Embryonic facial prominence (tissue), 1 donor: ENCODE measurements around the gene BBS7.

Experiments used
- DNase-seq: peaks from one replicate; pipeline ENCODE4 v3.0.0-alpha.2; 2016; ENCODE audit errors: extremely low spot score

The BBS7 gene

DNA sequence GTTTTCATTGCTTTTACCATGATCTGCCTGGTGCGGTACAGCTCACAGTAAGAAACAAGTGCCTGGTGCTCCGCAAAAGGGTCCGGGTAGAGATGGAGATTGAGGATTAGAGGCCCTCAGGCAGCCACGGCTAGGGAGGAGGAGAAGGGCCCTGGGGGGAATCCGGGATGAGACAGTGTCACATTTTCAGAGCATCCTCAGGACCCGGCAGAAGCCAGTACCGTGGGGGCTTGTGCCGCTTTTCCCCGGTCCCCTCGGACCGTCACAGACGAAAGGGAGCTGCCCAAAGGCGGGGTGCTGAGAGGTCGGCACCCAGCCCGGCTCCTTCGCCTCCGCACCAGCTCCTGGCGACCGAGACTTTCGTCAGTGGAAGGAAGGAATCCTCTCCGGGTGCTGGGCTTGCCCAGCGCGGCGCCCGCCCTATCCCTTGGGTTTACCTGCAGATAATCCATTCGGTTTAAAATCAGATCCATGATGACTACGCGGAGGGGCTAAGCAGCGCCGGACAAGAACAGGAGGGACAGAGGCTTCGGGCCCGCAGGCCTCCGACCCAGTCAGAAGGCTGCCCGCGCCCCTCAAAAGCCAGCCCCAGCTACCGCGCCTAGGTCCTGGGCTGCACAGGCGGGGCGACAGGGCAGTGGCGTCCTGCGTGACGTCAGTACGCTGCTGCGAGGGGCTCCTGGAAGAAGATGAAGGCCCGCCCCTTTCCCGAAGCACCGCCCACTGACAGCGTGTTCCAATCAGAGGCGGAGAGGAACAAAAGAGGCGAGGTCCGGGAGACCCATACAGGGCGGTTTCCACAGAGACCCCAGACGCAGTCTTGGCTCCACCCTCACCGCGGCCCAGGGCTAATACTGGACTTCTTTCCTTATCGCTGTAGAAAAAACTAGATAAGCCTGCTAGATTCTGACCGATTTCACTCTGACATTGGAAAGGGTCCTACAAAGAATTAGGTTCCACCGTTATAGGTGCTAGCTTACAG is at the start of gene BBS7:
BBS7 (minus strand) TSS at position 634 of the 982 bp plus-strand sequence; CDS start at position 473, 161 bp downstream.
- peak; percentile 93 for DNase-seq

DNA sequence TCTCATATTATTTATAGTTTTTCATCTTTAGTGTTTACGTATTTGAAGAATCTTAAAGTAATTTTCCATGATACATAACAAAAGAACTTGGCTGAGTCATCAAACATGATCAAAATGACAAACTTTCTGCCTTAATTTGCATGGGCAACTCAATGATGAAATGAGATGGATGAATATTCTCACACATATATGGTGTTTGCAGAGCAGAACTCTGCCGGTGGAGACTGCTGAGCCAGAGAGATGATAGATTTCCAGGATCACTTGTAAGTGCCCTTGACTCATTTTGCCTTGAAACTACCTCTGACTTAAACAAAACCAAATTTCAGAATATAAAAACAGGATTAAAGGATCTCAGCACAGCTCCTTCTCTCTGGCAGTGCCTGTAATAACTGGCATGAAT is 43.4 kb upstream of the BBS7 start:
- DNase-seq, result no peak

DNA sequence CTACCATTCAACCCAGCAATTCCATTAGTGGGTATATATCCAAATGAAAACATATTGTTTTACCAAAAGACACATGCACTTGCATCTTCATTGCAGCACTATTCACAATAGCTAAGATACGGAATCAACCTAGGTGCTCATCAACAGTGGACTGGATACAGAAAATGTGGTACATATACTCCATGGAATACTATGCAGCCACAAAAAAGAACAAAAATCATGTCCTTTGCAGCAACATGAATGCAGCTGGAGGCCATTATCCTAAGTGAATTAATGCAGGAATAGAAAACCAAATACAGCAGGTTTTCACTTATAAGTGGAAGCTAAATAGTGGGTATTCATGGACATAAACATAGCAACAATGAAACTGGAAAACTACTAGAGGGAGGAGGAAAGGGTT is 38.1 kb upstream of the BBS7 start:
- no peak for DNase-seq

DNA sequence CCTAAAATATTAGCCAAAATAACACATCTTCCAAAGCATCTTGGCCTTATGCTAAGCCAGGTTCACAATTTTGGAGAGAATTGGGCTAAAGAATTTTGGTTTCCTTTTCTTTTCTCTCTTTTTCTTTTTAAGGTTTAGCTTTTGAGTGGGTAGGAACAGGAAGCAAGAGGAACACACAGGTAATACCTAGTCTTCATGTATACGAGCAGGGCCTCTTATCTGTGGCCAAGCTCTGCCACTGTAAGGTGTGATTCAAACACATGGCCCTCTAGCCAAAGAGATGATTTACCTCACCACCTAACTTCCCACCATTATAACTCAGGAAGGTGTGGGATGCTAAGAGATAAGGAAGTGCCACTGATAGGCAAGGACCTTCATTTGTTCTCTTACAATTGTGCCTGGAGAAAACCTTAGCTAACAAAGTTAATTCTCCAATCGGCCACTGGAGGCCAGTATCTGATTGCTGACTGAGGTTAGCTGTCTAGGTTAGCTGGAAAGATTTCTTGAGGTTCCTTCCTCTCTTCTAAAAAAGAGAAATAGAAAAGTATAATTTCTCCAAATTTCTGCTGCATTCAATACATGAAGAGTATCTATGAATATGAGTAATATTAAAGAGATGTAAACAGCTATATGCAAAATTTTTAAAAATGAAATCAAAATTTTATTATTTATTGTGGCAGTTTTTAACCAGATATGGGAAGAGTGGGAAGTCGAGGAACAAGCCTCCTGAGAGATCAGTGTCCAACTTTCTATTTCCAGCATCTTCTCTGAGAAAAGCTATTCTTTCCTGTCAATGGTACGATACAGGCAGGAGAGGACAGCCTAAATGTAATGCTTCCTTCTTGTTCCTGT is 30.1 kb upstream of the BBS7 start:
- no peak for DNase-seq

DNA sequence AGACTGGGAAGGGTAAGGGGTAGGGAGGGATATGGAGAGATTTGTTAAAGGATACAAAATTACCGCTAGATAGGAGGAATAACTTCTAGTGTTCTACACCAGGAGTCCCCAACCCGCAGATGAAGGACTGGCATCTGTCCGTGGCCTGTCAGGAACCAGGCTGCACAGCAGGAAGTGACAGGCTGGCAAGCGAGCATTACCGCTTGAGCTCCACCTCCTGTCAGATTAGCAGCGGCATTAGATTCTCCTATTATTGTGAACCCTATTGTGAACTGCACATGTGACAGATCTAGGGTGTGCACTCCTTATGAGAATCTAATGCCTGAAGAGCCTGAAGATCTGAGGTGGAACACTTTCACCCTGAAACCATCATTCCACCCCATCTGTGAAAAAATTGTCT is 27.9 kb upstream of the BBS7 start:
- DNase-seq, result no peak

DNA sequence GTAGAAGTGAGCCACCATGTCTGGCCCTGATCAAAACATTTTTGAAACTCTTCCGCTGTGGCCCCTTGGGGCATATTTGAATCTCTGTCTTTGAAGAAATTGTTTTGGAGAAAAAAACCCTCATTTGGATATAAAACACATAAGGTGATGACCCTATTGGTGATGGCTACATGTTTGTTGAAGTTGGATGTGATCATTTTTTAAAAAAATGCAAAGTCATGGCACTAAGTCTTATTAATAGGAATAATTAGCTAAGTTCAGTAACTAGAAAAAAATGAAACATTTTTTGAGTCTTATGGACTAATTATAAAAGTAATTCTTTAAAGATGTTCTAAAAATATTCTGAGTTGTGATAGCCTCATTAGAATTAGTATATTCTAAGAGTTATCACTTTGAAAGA is 17.9 kb upstream of the BBS7 start:
- DNase-seq, result no peak

- DNase-seq, result no peak
Observed at GRCh38 chr4:121885115-121885514, 14.8 kb upstream of the BBS7 start.

- DNase-seq, result no peak
Observed at GRCh38 chr4:121881158-121881557, 10.9 kb upstream of the BBS7 start.

- no peak for DNase-seq
Observed at GRCh38 chr4:121879135-121879534, 8.9 kb upstream of the BBS7 start.

- DNase-seq, result no peak
Observed at GRCh38 chr4:121877041-121877773, 6.9 kb upstream of the BBS7 start.

GRCh38 chr4:121876070-121876469 is 5.8 kb upstream of the BBS7 start:
- no peak for DNase-seq

- DNase-seq, result no peak
Observed at GRCh38 chr4:121875652-121876051, 5.4 kb upstream of the BBS7 start.

GRCh38 chr4:121873604-121874003 is 3.3 kb upstream of the BBS7 start:
- no peak for DNase-seq

GRCh38 chr4:121863799-121864198 is 6.5 kb downstream of the BBS7 start:
- no peak for DNase-seq

- no peak for DNase-seq
Observed at GRCh38 chr4:121861426-121861825, 8.8 kb downstream of the BBS7 start.

GRCh38 chr4:121860121-121860520 is 10.2 kb downstream of the BBS7 start:
- no peak for DNase-seq

GRCh38 chr4:121851354-121851753 is 18.9 kb downstream of the BBS7 start:
- DNase-seq, result no peak

- DNase-seq, result no peak
Observed at GRCh38 chr4:121846662-121847061, 23.6 kb downstream of the BBS7 start.

GRCh38 chr4:121842862-121843261 is 27.4 kb downstream of the BBS7 start:
- DNase-seq, result no peak

GRCh38 chr4:121838136-121838535 is 32.1 kb downstream of the BBS7 start:
- no peak for DNase-seq

GRCh38 chr4:121829511-121829910 is 40.8 kb downstream of the BBS7 start:
- DNase-seq, result no peak

- no peak for DNase-seq
Observed at GRCh38 chr4:121827853-121828252, 42.4 kb downstream of the BBS7 start.
